Renal cortical epithelial cell (primary cell): ENCODE data around the gene METAP1. TPM values are rescaled to one million over a fixed set of nuclear protein-coding genes. Genes with fewer than 3 reads are reported as not detected.
"Not testable (repeated sequence)": the region's sequence is repeated elsewhere in the genome, so short reads cannot be mapped to it uniquely, and the experiment has no call there.

Experiments used
- DNase-seq: peaks from one replicate; pipeline ENCODE4 v3.0.0-alpha.2; 2011; ENCODE audit warnings: low read depth
- total RNA-seq: library from RNA; depleted of rRNA; stranded (reverse); fragments of >200 nt; gene quantifications from 2 replicates; pipeline ENCODE4 v1.2.3, GENCODE V29; 2014

The METAP1 gene
- total RNA-seq, 1 donor from 2014 or later, result 56.7 TPM

GRCh38 chr4:99059550-99059949 is 64.0 kb downstream of the METAP1 start:
- DNase-seq, result no peak

GRCh38 chr4:99061048-99061700 is 65.7 kb downstream of the METAP1 start:
- no peak for DNase-seq

- peak; percentile 79 for DNase-seq
Observed at GRCh38 chr4:99062120-99062519, 66.6 kb downstream of the METAP1 start.

GRCh38 chr4:99065521-99065920 is 70.0 kb downstream of the METAP1 start:
- DNase-seq, result not testable (repeated sequence)

GRCh38 chr4:99067617-99068016 is 72.1 kb downstream of the METAP1 start:
- no peak for DNase-seq

GRCh38 chr4:99071159-99071558 is 75.6 kb downstream of the METAP1 start:
- DNase-seq, result no peak

- no peak for DNase-seq
Observed at GRCh38 chr4:99074816-99075215, 79.3 kb downstream of the METAP1 start.

GRCh38 chr4:99076292-99076976 is 80.9 kb downstream of the METAP1 start:
- DNase-seq, result no peak

- DNase-seq, result no peak
Observed at GRCh38 chr4:99077177-99077576, 81.7 kb downstream of the METAP1 start.

- DNase-seq, result no peak
Observed at GRCh38 chr4:99078336-99078735, 82.8 kb downstream of the METAP1 start.

GRCh38 chr4:99078931-99079624 is 83.6 kb downstream of the METAP1 start:
- no peak for DNase-seq

GRCh38 chr4:99079625-99080295 is 84.2 kb downstream of the METAP1 start:
- no peak for DNase-seq

- DNase-seq, result not testable (repeated sequence)
Observed at GRCh38 chr4:99080869-99081268, 85.3 kb downstream of the METAP1 start.

- no peak for DNase-seq
Observed at GRCh38 chr4:99082192-99082591, 86.7 kb downstream of the METAP1 start.

GRCh38 chr4:99084595-99084994 is 89.1 kb downstream of the METAP1 start:
- no peak for DNase-seq

GRCh38 chr4:99088023-99088449 is 92.5 kb downstream of the METAP1 start:
- peak; percentile 90 for DNase-seq

GRCh38 chr4:99088481-99089365 is 93.2 kb downstream of the METAP1 start, which contains the start of gene ADH5:
Gene ADH5 (minus strand): TSS chr4:99088788. CDS start chr4:99088700, 88 bp downstream.
- peak; percentile 65 for DNase-seq

- DNase-seq, result no peak
Observed at GRCh38 chr4:99090481-99091215, 95.1 kb downstream of the METAP1 start.

- no peak for DNase-seq
Observed at GRCh38 chr4:99091216-99091575, 95.7 kb downstream of the METAP1 start.

- DNase-seq, result not testable (repeated sequence)
Observed at GRCh38 chr4:99091841-99092240, 96.3 kb downstream of the METAP1 start.

- DNase-seq, result no peak
Observed at GRCh38 chr4:99099311-99099710, 103.8 kb downstream of the METAP1 start.
